Cerebellar nuclear complex (tissue), 1 donor: ENCODE data around the gene NECTIN2.
"Not testable (repeated sequence)": the region's sequence is repeated elsewhere in the genome, so short reads cannot be mapped to it uniquely, and the experiment has no call there.

Experiments used
- DNase-seq, 2 experiments: peaks; one replicate each; lab custom pipeline; 2025; lab: John Stamatoyannopoulos, UW

NECTIN2 gene

GRCh38 chr19:44884566-44884965, 38.5 kb downstream of the NECTIN2 start:
- no peak for DNase-seq

GRCh38 chr19:44886141-44886540, 40.0 kb downstream of the NECTIN2 start:
- DNase-seq, result no peak

- no peak for DNase-seq
Measured at GRCh38 chr19:44887648-44888047, 41.6 kb downstream of the NECTIN2 start.

- DNase-seq, result not testable (repeated sequence)
Measured at GRCh38 chr19:44888335-44888734, 42.2 kb downstream of the NECTIN2 start.

GRCh38 chr19:44889830-44890365, 43.8 kb downstream of the NECTIN2 start:
- no peak for DNase-seq

GRCh38 chr19:44890366-44891015, 44.4 kb downstream of the NECTIN2 start:
- DNase-seq, result peak; percentile 99 to 100

GRCh38 chr19:44891016-44891882, 45.2 kb downstream of the NECTIN2 start, which contains the start of gene TOMM40:
TOMM40 (plus strand) TSS chr19:44891254; CDS start chr19:44891416, 162 bp downstream.
- peak in 1 of 2 experiments; percentile 99 for DNase-seq

GRCh38 chr19:44892932-44893331, 46.8 kb downstream of the NECTIN2 start:
- no peak for DNase-seq

GRCh38 chr19:44893332-44894051, 47.4 kb downstream of the NECTIN2 start:
- no peak for DNase-seq

GRCh38 chr19:44894052-44894400, 47.9 kb downstream of the NECTIN2 start:
- no peak for DNase-seq

- DNase-seq, result no peak
Measured at GRCh38 chr19:44894946-44895345, 48.8 kb downstream of the NECTIN2 start.

- DNase-seq, result no peak
Measured at GRCh38 chr19:44897835-44898234, 51.7 kb downstream of the NECTIN2 start.

GRCh38 chr19:44900328-44901244, 54.5 kb downstream of the NECTIN2 start:
- no peak for DNase-seq

- no peak for DNase-seq
Measured at GRCh38 chr19:44903216-44903601, 57.1 kb downstream of the NECTIN2 start.

- peak in 1 of 2 experiments; percentile 2 for DNase-seq
Measured at GRCh38 chr19:44903602-44904425, 57.7 kb downstream of the NECTIN2 start.

GRCh38 chr19:44904426-44904994, 58.4 kb downstream of the NECTIN2 start:
- DNase-seq, result no peak

- DNase-seq, result no peak
Measured at GRCh38 chr19:44905437-44906160, 59.5 kb downstream of the NECTIN2 start, which contains the start of gene APOE. APOE (plus strand) TSS chr19:44905796; CDS start chr19:44906625, 829 bp downstream.

- no peak for DNase-seq
Measured at GRCh38 chr19:44907613-44908012, 61.5 kb downstream of the NECTIN2 start.
